Adrenal gland (tissue), 12 donors: ENCODE data around the gene PBX1. TPM values are rescaled to one million over a fixed set of nuclear protein-coding genes. Genes with fewer than 3 reads are reported as not detected.

Source experiments
- DNase-seq, 7 donors: peaks; one replicate each; pipeline ENCODE4 v3.0.0-alpha.2; 2019 to 2020
- H3K27ac ChIP-seq, 5 donors: fragments of 200-600 bp; sonication (generic) in 4 of 5; 1 replicate in 3 of 5; 2 replicates in 2 of 5; pipeline versions ENCODE4 v1.5.1 to v1.8.0; 2016 to 2020; ENCODE audit warnings: mild to moderate bottlenecking in 1 of 5
- H3K27me3 ChIP-seq: fragments of 200-600 bp; 2 replicates; pipeline ENCODE4 v1.8.0; 2021
- H3K36me3 ChIP-seq, 2 donors: fragments of 200-600 bp; replicated peaks in 1 of 2; 1 replicate in 1 of 2; 2 replicates in 1 of 2; pipeline versions ENCODE4 v1.5.1 to v1.8.0; 2018 to 2022
- H3K4me1 ChIP-seq, 2 donors: fragments of 200-600 bp; replicated peaks in 1 of 2; 1 replicate in 1 of 2; 2 replicates in 1 of 2; pipeline versions ENCODE4 v1.5.1 to v1.8.0; 2018 to 2021
- H3K4me3 ChIP-seq, 4 donors: fragments of 200-600 bp; sonication (generic) in 3 of 4; one replicate each; pipeline ENCODE4 v1.5.1; 2016 to 2018
- H3K9me3 ChIP-seq, 3 donors: fragments of 200-600 bp; sonication (generic) in 1 of 3; replicated peaks in 1 of 3; 1 replicate in 2 of 3; 2 replicates in 1 of 3; pipeline versions ENCODE4 v1.5.1 to v1.8.0; 2016 to 2021
- POLR2A ChIP-seq, 2 donors: fragments of 450-650 bp; IDR thresholded peaks; one replicate each; pipeline ENCODE4 v1.6.1; 2017; ENCODE audit warnings: antibody characterized with exemption in 2 of 2, mild to moderate bottlenecking in 2 of 2, moderate library complexity in 1 of 2
- WGBS, 4 donors: extraction: QIAGEN DNeasy Blood & Tissue Kit in 2 of 4; methylation state at CpG; one replicate each; pipeline versions ENCODE4 v1.1.5 to v1.1.7; 2013 to 2017; 5-methylcytosine and 5-hydroxymethylcytosine counted together
- intact Hi-C, 2 donors: fragments of 100-400 bp; cut with DNase I; formaldehyde crosslinking; loops; one replicate each; pipeline versions ENCODE4 v1.14.1 to v1.15.0; 2022 to 2023
- polyA plus RNA-seq, 3 donors: library from polyadenylated mRNA; stranded (reverse); fragments of 200-250 nt in 2 of 3; fragments of 350-450 nt in 1 of 3; fragmentation: Illumina TruSeq in 1 of 3; extraction: RNeasy Lipid Tissue Mini Kit (QIAGEN cat#74804) in 1 of 3; gene quantifications; one replicate each; pipeline ENCODE4 v1.2.3, GENCODE V29; 2013 to 2014
- total RNA-seq, 9 donors: library from RNA; depleted of rRNA in 4 of 9; stranded (reverse); fragments of >200 nt in 4 of 9; fragments of 120-200 nt in 1 of 9; fragmentation: NEBNext Ultra II Directional in 1 of 9; extraction: Animal tissue kit (Norgen Biotek cat#: 25700) in 1 of 9; gene quantifications; one replicate each; pipeline versions ENCODE4 v1.1.0 to v1.2.4, GENCODE V29; 2013 to 2023
- TF ChIP-seq, protein P1 (sequence below), 6 experiments: fragments of 450-650 bp in 4 of 6; fragments of 200-600 bp in 2 of 6; sonication (generic) in 1 of 6; IDR thresholded peaks; 1 replicate in 5 of 6; 2 replicates in 1 of 6; pipeline versions ENCODE4 v1.5.1 to v1.8.0; 2016 to 2021; ENCODE audit warnings: antibody characterized with exemption in 6 of 6, mild to moderate bottlenecking in 2 of 6, moderate library complexity in 1 of 6
- donor health status: healthy with polysubstance abuse.
- donor health status: Bipolar disorder and iron deficiency.
- donor health status: DM: yes; HTN: yes; CAD: no.
- donor health status: DM: no; HTN: no; CAD: no.
- donor health status: DM: no; HTN: no; CAD: no.
- donor health status: DM: yes; HTN: yes; CAD: no.

Gene PBX1
- total and polyA plus RNA-seq, 12 donors = 13.0 to 294 (median 99.3) TPM

DNA sequence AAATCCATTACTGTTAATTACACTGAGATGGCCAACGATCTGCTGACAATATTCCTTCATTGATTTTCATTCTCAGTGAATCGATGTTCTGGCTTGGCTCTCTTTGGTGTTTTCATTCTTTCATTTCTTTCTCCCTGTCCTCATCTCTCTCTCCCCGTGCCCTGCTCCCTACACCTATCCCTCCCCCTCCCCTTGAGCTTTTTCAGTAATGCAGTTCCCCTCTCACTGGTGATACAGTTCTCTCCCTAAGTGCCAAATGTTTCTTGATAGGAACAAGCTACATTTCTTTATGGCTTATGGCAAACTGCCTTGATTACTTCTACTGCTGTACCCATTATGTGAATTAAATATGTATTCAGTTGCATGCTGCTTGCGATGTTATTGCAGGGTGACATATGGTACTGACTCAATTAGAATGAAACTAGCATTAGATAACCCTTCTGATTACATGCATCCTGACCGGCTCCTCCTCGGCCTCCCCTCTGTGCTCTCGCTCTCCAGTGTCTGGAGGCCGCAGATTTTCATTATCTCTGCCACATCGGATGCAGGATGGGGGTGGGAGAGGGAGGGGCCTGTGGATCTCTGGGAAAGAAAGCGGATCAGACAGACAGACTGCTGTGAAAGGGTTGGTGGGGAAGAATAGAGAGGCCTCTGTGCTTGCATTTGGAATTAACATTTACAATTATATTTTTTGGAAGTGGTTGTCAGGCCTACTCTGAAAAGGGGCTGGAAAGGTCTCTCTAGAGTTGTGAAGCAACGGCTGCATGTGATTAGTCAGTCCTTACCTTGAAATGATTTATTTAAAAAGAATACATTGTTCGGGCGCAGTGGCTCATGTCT, 130.9 kb downstream of the PBX1 start:
- H3K4me1 ChIP-seq = peaks cover 9 to 21% of the 10 kb centered on the region in 2 donors
- peak in 4 of 7 donors; percentile 39 to 54 (median 42) for DNase-seq
- H3K27me3 ChIP-seq = no peaks in the 10 kb centered on the region
- TF ChIP-seq POLR2A (IDR thresholded peaks at IDR 0.05) = no peak
- TF ChIP-seq, protein P1, sequence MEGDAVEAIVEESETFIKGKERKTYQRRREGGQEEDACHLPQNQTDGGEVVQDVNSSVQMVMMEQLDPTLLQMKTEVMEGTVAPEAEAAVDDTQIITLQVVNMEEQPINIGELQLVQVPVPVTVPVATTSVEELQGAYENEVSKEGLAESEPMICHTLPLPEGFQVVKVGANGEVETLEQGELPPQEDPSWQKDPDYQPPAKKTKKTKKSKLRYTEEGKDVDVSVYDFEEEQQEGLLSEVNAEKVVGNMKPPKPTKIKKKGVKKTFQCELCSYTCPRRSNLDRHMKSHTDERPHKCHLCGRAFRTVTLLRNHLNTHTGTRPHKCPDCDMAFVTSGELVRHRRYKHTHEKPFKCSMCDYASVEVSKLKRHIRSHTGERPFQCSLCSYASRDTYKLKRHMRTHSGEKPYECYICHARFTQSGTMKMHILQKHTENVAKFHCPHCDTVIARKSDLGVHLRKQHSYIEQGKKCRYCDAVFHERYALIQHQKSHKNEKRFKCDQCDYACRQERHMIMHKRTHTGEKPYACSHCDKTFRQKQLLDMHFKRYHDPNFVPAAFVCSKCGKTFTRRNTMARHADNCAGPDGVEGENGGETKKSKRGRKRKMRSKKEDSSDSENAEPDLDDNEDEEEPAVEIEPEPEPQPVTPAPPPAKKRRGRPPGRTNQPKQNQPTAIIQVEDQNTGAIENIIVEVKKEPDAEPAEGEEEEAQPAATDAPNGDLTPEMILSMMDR (IDR thresholded peaks at IDR 0.05) = no peak
- H3K27ac ChIP-seq = peak overlapping the region in 3 of 5 donors; percentile 65 to 76 (median 69)
- H3K36me3 ChIP-seq = no peaks in the 10 kb centered on the region
- intact Hi-C loops = no loop called here
- no peaks in the 10 kb centered on the region for H3K9me3 ChIP-seq
- 48 to 65% (median 55%) methylated on average over 13 of the region's 13 CpGs for WGBS, 4 donors
- no peak overlapping the region for H3K4me3 ChIP-seq

DNA sequence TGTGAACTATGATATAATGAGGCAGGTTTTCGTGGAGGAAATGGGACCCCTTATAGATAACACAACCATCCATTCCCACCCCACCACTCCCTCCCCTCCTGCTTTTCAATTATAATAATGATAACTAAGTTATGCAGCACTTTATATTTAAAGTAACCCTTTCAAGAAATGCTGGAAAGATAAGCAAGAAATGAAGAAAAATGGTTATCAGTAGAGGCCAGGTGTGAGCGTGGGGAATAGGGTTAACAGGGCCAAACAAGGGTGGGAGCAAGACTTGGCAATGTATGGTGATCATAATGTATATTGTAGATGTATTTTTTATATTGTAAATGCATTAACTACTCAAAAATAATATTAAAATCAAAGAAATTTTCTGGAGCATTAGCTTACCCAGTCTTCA, 133.4 kb downstream of the PBX1 start:
- no peak for DNase-seq
- Histone ChIP-seq H3K27me3 (no peaks in the 10 kb centered on the region), H3K9me3 (no peaks in the 10 kb centered on the region), H3K36me3 (no peaks in the 10 kb centered on the region), H3K27ac (no peak overlapping the region), H3K4me1 (peaks cover 9 to 15% of the 10 kb centered on the region in 2 donors), H3K4me3 (no peak overlapping the region)
- 91 to 97% (median 95%) methylated on average over 2 of the region's 2 CpGs for WGBS, 4 donors
- TF ChIP-seq POLR2A (IDR thresholded peaks at IDR 0.05) = no peak
- TF ChIP-seq, protein P1 (IDR thresholded peaks at IDR 0.05) = no peak
- intact Hi-C loops = no loop called here

- H3K27ac ChIP-seq = no peak overlapping the region
- peaks cover 9 to 15% of the 10 kb centered on the region in 2 donors for H3K4me1 ChIP-seq
- WGBS, 4 donors = 89 to 96% (median 93%) methylated on average over 4 of the region's 4 CpGs
- H3K4me3 ChIP-seq = no peak overlapping the region
- no peaks in the 10 kb centered on the region for H3K36me3 ChIP-seq
- no peak for DNase-seq
- H3K9me3 ChIP-seq = no peaks in the 10 kb centered on the region
- TF ChIP-seq, protein P1 (IDR thresholded peaks at IDR 0.05) = no peak
- no peak for TF ChIP-seq POLR2A (IDR thresholded peaks at IDR 0.05)
- no peaks in the 10 kb centered on the region for H3K27me3 ChIP-seq
- intact Hi-C loops = no loop called here
Measured at GRCh38 chr1:164693564-164694359, 134.8 kb downstream of the PBX1 start.

DNA sequence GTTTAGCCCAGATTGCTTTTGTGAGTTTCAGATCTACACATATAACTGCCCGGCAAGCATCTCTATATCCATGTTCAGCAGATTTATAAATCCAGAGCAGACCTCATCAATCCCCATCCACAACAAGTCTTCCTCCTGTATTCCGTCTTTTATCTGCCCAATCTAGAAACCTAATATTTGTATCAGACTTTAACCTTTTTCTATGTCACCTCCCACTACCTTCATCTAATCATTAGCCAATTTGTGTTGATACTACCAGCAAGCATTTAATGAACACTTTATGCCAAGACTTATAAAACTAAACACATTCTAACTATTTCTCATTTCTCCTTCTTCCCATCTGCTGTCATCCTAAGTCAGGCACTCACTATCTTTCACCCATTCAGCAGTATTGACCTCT, 135.5 kb downstream of the PBX1 start:
- H3K36me3 ChIP-seq = no peaks in the 10 kb centered on the region
- 93 to 98% (median 96%) methylated on average over 2 of the region's 2 CpGs for WGBS, 4 donors
- DNase-seq = no peak
- no peaks in the 10 kb centered on the region for H3K9me3 ChIP-seq
- TF ChIP-seq, protein P1 (IDR thresholded peaks at IDR 0.05) = no peak
- no peak for TF ChIP-seq POLR2A (IDR thresholded peaks at IDR 0.05)
- intact Hi-C loops = no loop called here
- H3K4me1 ChIP-seq = peaks cover 9 to 12% of the 10 kb centered on the region in 2 donors
- no peaks in the 10 kb centered on the region for H3K27me3 ChIP-seq
- no peak overlapping the region for H3K27ac ChIP-seq
- no peak overlapping the region for H3K4me3 ChIP-seq
